ENCODE measurements around the gene SLC35F6.
A peak's percentile ranks its signal among the peaks of the same experiment; 100 is the strongest.

The SLC35F6 gene

GRCh38 chr2:26764078-26764887, at the start of gene SLC35F6:
SLC35F6 (plus strand) TSS chr2:26764284; CDS start chr2:26764350, 66 bp downstream.
- DNase-seq, result peak; percentile 46

DNA sequence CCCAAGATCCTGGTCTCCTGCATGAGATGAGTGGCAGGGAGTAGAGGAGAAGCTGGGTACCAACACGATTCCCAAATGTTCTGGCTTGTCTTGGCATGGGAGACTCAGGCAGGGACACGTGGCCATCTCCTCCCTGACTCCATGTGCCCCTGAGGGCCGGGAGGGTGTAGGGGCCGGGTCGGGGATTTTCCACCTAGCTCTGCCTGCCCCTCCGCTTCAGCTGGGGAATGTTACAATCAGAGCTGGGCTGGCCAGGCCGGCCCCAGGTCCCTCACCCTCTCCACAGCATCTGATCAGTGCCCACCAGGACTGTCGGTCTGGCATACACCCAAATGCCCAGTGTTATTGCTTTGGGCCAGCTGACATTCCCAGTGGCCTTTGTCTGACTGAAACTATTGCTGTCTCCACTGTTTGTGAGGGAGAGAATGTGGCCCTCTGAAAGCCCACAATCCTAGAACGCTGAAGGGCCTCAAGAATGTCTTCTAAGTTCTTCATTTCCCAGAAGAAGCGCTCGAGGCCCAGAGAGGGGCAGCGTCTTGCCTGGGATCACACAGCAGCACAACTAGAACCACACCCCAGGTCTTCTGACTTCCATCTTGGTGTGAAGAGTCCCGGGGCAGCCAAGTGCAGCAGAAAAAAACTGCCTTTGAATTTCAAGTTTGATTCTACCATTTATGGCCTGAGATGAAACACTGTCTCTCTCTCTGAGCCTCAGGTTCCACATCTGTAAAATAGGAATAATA, 48.4 kb upstream of the SLC35F6 start:
- no peak for DNase-seq

- DNase-seq, result no peak
Measured at GRCh38 chr2:26716340-26716739, 47.7 kb upstream of the SLC35F6 start.

DNA sequence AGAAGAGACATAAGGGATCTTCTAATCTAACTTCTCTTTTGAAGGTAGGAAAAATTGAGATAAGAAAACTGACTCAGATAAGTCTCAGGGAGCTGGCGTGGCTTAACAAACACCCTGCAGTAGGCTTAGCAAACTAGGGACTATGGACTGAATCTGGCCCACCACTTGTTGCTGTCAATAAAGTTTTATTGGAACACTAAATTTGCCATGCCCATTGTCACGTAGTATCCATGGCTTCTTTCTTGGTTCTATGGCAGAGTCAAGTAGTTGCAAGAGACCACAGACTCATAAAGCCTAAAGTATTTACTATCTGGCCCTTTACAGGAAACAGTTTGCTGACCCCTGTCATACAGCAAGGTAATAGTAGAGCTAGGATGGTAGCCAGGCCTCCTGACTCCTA, 47.3 kb upstream of the SLC35F6 start:
- no peak for DNase-seq

GRCh38 chr2:26717362-26717761, 46.7 kb upstream of the SLC35F6 start:
- no peak for DNase-seq

GRCh38 chr2:26718949-26719686, 45.0 kb upstream of the SLC35F6 start:
- DNase-seq, result no peak

GRCh38 chr2:26720322-26721114, 43.6 kb upstream of the SLC35F6 start:
- no peak for DNase-seq

DNA sequence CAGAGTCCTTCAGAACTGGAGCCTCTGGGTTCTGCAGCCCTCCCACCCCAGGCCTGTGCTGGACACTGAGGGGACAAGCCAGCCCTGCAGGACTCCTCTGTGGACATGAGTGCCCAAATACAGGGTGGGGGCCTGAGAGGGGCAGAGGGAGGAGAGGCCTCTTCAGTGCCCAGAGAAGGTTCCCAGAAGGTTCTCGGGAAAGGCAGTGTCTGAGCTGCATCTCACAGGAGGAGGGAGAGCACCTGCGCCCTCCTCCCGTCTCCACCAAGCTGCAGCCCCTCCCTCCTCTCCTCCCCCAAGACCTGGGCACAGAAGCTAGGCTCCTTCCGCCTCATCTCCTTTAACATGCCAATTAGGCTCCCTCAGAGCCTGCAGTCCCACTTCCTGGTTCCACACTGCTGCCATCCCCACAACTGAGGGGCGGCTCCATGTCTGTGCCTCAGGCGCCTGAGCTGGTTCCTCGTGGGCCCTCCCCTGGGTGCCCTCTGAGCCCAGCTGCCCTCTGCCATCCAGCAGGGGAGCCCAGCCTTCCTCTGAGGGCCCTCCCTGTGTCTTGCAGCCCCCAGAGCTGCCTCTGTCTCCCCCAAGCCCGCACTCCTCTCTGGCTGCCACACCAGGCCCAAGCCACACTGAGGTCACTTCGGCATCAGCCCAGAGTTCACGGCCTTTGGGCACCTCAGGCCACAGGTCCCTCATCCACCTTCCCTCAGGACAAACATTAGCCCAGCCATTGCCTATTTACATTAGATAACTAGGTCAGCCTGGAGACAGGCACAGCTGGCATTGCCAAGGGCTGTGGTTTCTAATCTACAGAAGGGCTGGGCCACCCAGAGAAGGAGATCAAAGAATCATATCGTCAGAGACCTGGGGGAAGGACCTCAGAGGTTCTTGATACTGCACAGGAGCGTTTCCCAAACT, 42.7 kb upstream of the SLC35F6 start:
- no peak for DNase-seq

GRCh38 chr2:26722328-26722727, 41.8 kb upstream of the SLC35F6 start:
- DNase-seq, result no peak

GRCh38 chr2:26722911-26723310, 41.2 kb upstream of the SLC35F6 start:
- no peak for DNase-seq

DNA sequence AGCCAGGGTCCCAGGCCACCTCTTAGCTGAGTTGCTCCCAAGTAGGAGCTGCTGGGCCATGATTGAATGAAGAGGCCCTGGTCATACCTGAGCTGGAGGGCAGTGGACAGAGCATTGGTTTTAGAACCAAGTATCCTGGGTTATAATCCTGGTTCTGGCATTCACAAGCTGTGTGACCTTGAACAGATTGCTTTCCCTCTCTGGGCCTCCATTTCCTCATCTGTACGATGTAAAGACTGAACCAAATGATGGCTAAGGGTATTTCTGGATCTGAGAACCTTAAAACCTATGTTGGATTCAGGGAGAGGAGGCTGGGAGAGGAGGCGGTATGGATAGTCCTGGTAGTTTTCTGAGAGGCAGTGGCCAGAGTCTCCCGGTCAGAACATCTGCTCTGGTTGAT, 40.6 kb upstream of the SLC35F6 start:
- DNase-seq, result no peak

- DNase-seq, result no peak
Measured at GRCh38 chr2:26723991-26724750, 39.9 kb upstream of the SLC35F6 start.

DNA sequence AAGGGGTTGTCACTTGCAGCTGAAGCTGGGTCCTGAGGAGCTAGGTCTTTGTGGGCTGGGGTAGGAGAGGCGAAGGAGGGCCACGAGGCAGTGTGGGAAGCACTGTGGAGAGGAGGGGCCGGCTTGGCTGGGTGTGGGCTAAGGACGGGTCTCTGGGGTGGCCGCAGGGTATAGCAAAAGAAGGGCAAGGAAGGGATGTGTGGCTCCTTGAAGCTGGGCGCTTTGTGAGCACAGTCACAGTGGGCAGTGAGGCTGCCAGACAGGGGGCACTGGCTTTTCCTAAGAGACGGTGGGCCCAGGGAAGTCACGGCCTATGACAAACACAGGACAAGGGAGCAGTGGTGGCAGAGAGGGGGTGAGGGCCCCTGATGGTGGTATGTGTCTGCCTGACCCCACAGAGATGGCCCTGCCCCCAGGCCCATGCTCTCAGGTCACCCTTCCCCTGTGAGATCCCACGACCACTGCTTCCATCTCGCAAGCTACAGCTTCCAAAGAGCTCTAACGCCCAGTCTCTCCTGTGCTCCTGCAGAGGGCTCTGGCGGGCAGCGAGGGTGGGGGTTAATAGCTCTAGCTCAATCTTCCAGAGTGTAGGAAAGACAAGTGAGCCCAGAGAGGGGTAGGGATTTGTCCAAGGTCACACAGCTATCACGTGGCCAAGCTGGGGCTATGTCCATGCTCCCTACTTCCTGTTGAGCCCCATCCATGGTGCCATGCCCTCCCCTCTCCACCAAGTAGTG, 39.1 kb upstream of the SLC35F6 start:
- DNase-seq, result no peak

DNA sequence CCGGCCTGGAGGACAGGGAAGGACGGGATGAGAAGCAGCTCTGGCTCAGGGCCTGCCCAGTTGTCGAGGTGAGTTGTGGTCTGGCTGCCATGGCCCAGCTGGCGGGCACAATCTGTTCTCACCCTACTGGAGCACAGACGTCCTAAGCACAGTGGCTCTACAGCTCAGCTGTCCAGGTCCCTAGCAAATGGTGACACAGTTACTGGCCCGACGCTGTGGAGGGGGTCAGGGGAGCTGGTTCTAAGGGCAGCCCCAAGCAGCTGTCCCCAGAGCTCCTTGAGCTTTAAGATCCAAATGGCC, 38.6 kb upstream of the SLC35F6 start:
- DNase-seq, result no peak

DNA sequence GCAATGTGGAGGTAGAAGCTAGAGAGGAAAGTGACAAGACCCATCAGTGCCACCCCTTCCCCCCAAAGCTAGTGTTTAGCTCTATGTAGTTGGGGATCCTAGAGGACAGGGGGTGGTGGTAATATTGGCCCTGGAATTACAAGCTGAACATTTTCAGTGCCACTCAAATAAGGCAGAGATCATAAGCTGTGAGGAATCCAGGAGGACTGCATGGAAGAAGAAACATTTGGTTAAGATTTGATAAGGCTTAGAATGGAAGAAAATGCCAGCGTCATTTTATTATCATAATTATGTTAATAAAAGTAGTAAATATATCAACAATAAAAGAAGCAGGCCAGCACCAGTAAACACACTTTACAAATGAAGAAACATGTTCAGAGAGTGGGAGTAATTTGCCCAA, 37.9 kb upstream of the SLC35F6 start:
- no peak for DNase-seq

GRCh38 chr2:26727641-26728561, 36.2 kb upstream of the SLC35F6 start:
- no peak for DNase-seq

- DNase-seq, result no peak
Measured at GRCh38 chr2:26729311-26729710, 34.8 kb upstream of the SLC35F6 start.

- no peak for DNase-seq
Measured at GRCh38 chr2:26730549-26731344, 33.3 kb upstream of the SLC35F6 start.
